Tibial nerve (tissue), 4 donors: ENCODE data around the gene LAMB4. TPM values are rescaled to one million over a fixed set of nuclear protein-coding genes. Genes with fewer than 3 reads are reported as not detected.

Experiments
- DNase-seq, 2 donors: peaks; one replicate each; pipeline ENCODE4 v3.0.0-alpha.2; 2019; ENCODE audit warnings: low spot score in 2 of 2
- H3K27ac ChIP-seq, 4 donors: fragments of 200-600 bp; sonication (generic) in 3 of 4; one replicate each; pipeline ENCODE4 v1.5.1; 2017 to 2019; ENCODE audit warnings: mild to moderate bottlenecking in 1 of 4
- H3K27me3 ChIP-seq, 2 donors: fragments of 200-600 bp; sonication (generic) in 1 of 2; one replicate each; pipeline versions ENCODE4 v1.5.1 to v1.6.0; 2017 to 2019
- H3K36me3 ChIP-seq, 3 donors: fragments of 200-600 bp; sonication (generic); one replicate each; pipeline ENCODE4 v1.5.1; 2018 to 2019
- H3K4me1 ChIP-seq, 4 donors: fragments of 200-600 bp; sonication (generic) in 3 of 4; one replicate each; pipeline ENCODE4 v1.5.1; 2017 to 2019
- H3K4me3 ChIP-seq, 4 donors: fragments of 200-600 bp; sonication (generic) in 3 of 4; one replicate each; pipeline ENCODE4 v1.5.1; 2017 to 2019; ENCODE audit warnings: mild to moderate bottlenecking in 1 of 4, moderate library complexity in 1 of 4
- H3K9me3 ChIP-seq, 4 donors: fragments of 200-600 bp; sonication (generic) in 3 of 4; one replicate each; pipeline ENCODE4 v1.5.1; 2017 to 2019
- CTCF ChIP-seq, 5 experiments: fragments of 200-600 bp in 3 of 5; fragments of 450-650 bp in 2 of 5; sonication (generic) in 3 of 5; IDR thresholded peaks; one replicate each; pipeline ENCODE4 v1.5.1; 2016 to 2019; ENCODE audit warnings: antibody characterized with exemption in 5 of 5, mild to moderate bottlenecking in 3 of 5, moderate library complexity in 2 of 5
- EP300 ChIP-seq, 2 donors: sonication (generic); formaldehyde crosslinking; IDR thresholded peaks; one replicate each; pipeline ENCODE4 v1.6.1; 2017; ENCODE audit warnings: antibody characterized with exemption in 2 of 2, mild to moderate bottlenecking in 1 of 2
- POLR2A ChIP-seq, 2 donors: fragments of 450-650 bp; IDR thresholded peaks; one replicate each; pipeline ENCODE4 v1.6.1; 2017; ENCODE audit warnings: antibody characterized with exemption in 2 of 2, mild to moderate bottlenecking in 2 of 2, moderate library complexity in 2 of 2
- WGBS, 2 donors: methylation state at CpG; one replicate each; pipeline ENCODE4 v1.1.5; 2018; 5-methylcytosine and 5-hydroxymethylcytosine counted together
- total RNA-seq, 4 donors: library from RNA; depleted of rRNA; stranded (reverse); fragments of >200 nt; gene quantifications; one replicate each; pipeline ENCODE4 v1.1.0, GENCODE V29; 2016

LAMB4 gene
- total RNA-seq, 4 donors from 2014 or later: 0.22 to 1.2 (median 0.42) TPM; not detected in 1

- no peak for DNase-seq
- H3K27me3 ChIP-seq: no peaks in the 10 kb centered on the region
- no peak overlapping the region for H3K27ac ChIP-seq
- H3K4me3 ChIP-seq: no peak overlapping the region
- H3K4me1 ChIP-seq: no peaks in the 10 kb centered on the region
- no peaks in the 10 kb centered on the region for H3K36me3 ChIP-seq
- TF ChIP-seq CTCF (IDR thresholded peaks at IDR 0.05) (no peak), POLR2A (IDR thresholded peaks at IDR 0.05) (no peak), EP300 (IDR thresholded peaks at IDR 0.05) (no peak)
- H3K9me3 ChIP-seq: no peaks in the 10 kb centered on the region
- 71 to 82% methylated on average over 1 of the region's 1 CpG for WGBS, 2 donors
Observed at GRCh38 chr7:108045669-108046068, 84.5 kb downstream of the LAMB4 start.

- 29 to 40% methylated on average over 1 of the region's 1 CpG for WGBS, 2 donors
- no peak overlapping the region for H3K27ac ChIP-seq
- no peak for TF ChIP-seq POLR2A (IDR thresholded peaks at IDR 0.05)
- no peak for DNase-seq
- no peaks in the 10 kb centered on the region for H3K4me1 ChIP-seq
- H3K36me3 ChIP-seq: no peaks in the 10 kb centered on the region
- no peak overlapping the region for H3K4me3 ChIP-seq
- H3K27me3 ChIP-seq: no peaks in the 10 kb centered on the region
- H3K9me3 ChIP-seq: no peaks in the 10 kb centered on the region
Observed at GRCh38 chr7:108045154-108045553, 85.0 kb downstream of the LAMB4 start.

DNA sequence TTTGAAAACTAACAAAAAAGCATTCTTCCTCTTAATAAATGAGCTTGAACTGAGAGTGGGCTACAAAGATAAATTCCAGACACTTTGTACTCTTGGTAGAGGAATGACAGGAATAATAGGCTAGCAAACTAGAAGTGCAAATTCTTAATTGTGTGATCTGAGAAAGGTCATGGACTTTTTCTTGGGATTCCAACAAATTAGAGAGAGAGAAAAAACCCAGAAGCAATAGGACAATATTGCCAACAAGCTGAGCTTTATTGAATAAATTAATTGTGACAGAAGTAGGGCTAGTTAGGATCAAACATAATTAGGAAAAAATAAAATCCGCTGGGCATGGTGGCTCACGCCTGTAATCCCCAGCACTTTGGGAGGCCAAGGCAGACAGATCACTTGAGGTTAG, 85.8 kb downstream of the LAMB4 start:
- Histone ChIP-seq H3K4me3 (no peak overlapping the region), H3K36me3 (no peaks in the 10 kb centered on the region), H3K4me1 (no peaks in the 10 kb centered on the region), H3K9me3 (no peaks in the 10 kb centered on the region), H3K27me3 (no peaks in the 10 kb centered on the region), H3K27ac (no peak overlapping the region)
- TF ChIP-seq EP300 (IDR thresholded peaks at IDR 0.05): no peak
- no peak for TF ChIP-seq CTCF (IDR thresholded peaks at IDR 0.05)
- TF ChIP-seq POLR2A (IDR thresholded peaks at IDR 0.05): no peak
- DNase-seq: no peak
- 86 to 94% methylated on average over 2 of the region's 2 CpGs for WGBS, 2 donors

DNA sequence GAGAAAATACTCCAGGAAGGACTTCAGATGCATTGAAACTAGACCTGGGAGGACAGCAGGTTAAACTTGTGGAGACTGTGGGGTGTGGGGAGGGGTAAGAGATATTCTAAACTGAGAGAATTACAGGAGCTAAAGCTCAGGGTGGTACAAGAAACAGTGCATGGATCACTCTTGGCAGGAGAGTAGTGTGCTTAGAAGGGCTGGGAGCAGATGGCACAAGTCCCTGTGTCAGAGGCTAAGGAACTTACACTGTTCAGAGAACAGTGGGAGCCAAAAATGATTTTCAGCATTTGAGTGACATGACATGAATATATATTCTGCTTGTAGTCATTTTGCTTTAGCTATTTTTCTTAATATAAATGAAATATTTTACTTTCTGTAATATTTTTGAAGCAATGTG, 91.2 kb downstream of the LAMB4 start:
- H3K4me1 ChIP-seq: no peaks in the 10 kb centered on the region
- DNase-seq: no peak
- no peak for TF ChIP-seq EP300 (IDR thresholded peaks at IDR 0.05)
- no peak for TF ChIP-seq POLR2A (IDR thresholded peaks at IDR 0.05)
- no peak for TF ChIP-seq CTCF (IDR thresholded peaks at IDR 0.05)
- no peak overlapping the region for H3K4me3 ChIP-seq
- H3K27me3 ChIP-seq: no peaks in the 10 kb centered on the region
- no peaks in the 10 kb centered on the region for H3K36me3 ChIP-seq
- no peak overlapping the region for H3K27ac ChIP-seq
- no peaks in the 10 kb centered on the region for H3K9me3 ChIP-seq

DNA sequence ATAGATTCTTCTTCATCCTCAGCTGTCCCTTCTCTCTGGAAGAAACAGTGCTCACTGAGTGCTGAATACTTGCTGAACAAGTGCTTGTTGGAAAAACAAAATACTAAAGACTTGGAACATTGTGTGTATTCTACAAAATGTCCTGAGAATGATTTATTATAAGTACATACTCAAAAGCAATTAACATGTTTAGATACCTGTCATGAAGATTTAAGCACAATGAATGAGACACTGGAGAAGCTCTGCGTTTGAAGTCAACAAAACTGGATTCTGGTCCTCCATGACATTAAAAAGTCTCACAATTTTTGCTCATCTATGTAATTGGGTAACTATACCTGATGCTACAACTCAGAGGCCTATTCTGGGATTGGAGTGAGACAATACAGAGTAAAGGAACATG, 92.4 kb downstream of the LAMB4 start:
- Histone ChIP-seq H3K9me3 (no peaks in the 10 kb centered on the region), H3K27ac (no peak overlapping the region), H3K27me3 (no peaks in the 10 kb centered on the region), H3K4me1 (no peaks in the 10 kb centered on the region), H3K4me3 (no peak overlapping the region), H3K36me3 (no peaks in the 10 kb centered on the region)
- no peak for DNase-seq
- WGBS, 2 donors: 88 to 90% methylated on average over 1 of the region's 1 CpG
- no peak for TF ChIP-seq EP300 (IDR thresholded peaks at IDR 0.05)
- TF ChIP-seq POLR2A (IDR thresholded peaks at IDR 0.05): no peak
- TF ChIP-seq CTCF (IDR thresholded peaks at IDR 0.05): no peak

DNA sequence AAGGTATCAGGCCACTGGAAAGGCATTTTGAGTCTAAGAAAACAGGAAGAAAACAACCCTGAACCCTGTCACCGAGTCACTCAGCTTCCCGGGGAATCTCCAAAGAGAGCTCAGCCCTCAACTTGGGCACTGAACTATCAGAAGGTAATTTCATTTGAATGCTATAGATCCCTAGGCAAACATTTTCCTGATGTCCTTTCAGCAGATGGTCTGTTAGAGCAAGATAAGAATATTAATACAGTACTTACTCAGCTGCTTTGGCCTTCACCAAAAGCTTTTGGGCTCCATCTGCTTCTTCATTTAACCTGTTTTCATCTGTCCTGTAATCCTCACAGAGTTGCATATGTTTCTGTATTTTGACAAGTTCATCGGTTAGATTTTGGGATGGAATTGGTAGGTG, 93.0 kb downstream of the LAMB4 start:
- WGBS, 2 donors: 76 to 95% methylated on average over 3 of the region's 3 CpGs
- no peak overlapping the region for H3K4me3 ChIP-seq
- no peaks in the 10 kb centered on the region for H3K36me3 ChIP-seq
- DNase-seq: no peak
- H3K4me1 ChIP-seq: no peaks in the 10 kb centered on the region
- H3K27ac ChIP-seq: no peak overlapping the region
- no peak for TF ChIP-seq POLR2A (IDR thresholded peaks at IDR 0.05)
- TF ChIP-seq CTCF (IDR thresholded peaks at IDR 0.05): no peak
- TF ChIP-seq EP300 (IDR thresholded peaks at IDR 0.05): no peak
- H3K9me3 ChIP-seq: no peaks in the 10 kb centered on the region
- no peaks in the 10 kb centered on the region for H3K27me3 ChIP-seq
